Pancreas (tissue), 10 donors: ENCODE results near the gene MMP10. TPM values are rescaled to one million over a fixed set of nuclear protein-coding genes. Genes with fewer than 3 reads are reported as not detected.
A peak's percentile ranks its signal among the peaks of the same experiment; 100 is the strongest.

Experiments
- ATAC-seq, 4 donors: fragments of 200-7000 bp; cut with Tn5 transposase; one replicate each; pipeline versions ENCODE4 v1.8.0 to v1.9.1; 2020; ENCODE audit warnings: mild to moderate bottlenecking in 4 of 4, moderate library complexity in 4 of 4
- DNase-seq, 6 donors: peaks; one replicate each; pipeline ENCODE4 v3.0.0-alpha.2; 2020
- FAIRE-seq: peaks from 2 replicates; lab custom pipeline; 2012; peaks lifted over from hg19 to GRCh38; lab: Jason Lieb, UNC
- H3K27ac ChIP-seq, 4 donors: fragments of 200-600 bp; sonication (generic); 1 replicate in 3 of 4; 2 replicates in 1 of 4; pipeline versions ENCODE4 v1.5.0 to v1.8.0; 2020
- H3K27me3 ChIP-seq, 4 donors: fragments of 200-600 bp; one replicate each; pipeline ENCODE4 v1.8.0; 2021
- H3K36me3 ChIP-seq, 3 donors: fragments of 200-600 bp; sonication (generic) in 1 of 3; one replicate each; pipeline versions ENCODE4 v1.5.0 to v1.8.0; 2020 to 2021
- H3K4me1 ChIP-seq, 3 donors: fragments of 200-600 bp; one replicate each; pipeline ENCODE4 v1.8.0; 2021
- H3K4me3 ChIP-seq, 4 donors: fragments of 200-600 bp; sonication (generic) in 2 of 4; one replicate each; pipeline versions ENCODE4 v1.5.0 to v1.8.0; 2020 to 2021
- H3K9me3 ChIP-seq, 4 donors: fragments of 200-600 bp; one replicate each; pipeline ENCODE4 v1.8.0; 2021
- WGBS, 2 donors: extraction: QIAGEN DNeasy Blood & Tissue Kit; methylation state at CpG; one replicate each; pipeline ENCODE4 v1.1.7; 2013; 5-methylcytosine and 5-hydroxymethylcytosine counted together
- intact Hi-C, 3 donors: fragments of 100-400 bp; cut with DNase I; formaldehyde crosslinking; loops; one replicate each; pipeline versions ENCODE4 v1.11.1 to v1.14.2; 2022
- polyA plus RNA-seq, 2 donors: library from polyadenylated mRNA; stranded (reverse); fragments of 200-250 nt; gene quantifications; one replicate each; pipeline ENCODE4 v1.2.3, GENCODE V29; 2013
- total RNA-seq, 6 donors: library from RNA; stranded (reverse); fragmentation: NEBNext Ultra II Directional in 4 of 6; extraction: Animal tissue kit (Norgen Biotek cat#: 25700) in 4 of 6; gene quantifications; one replicate each; pipeline versions ENCODE4 v1.2.1 to v1.2.4, GENCODE V29; 2021 to 2023
- TF ChIP-seq, protein P1 (sequence below), 4 donors: fragments of 200-600 bp; sonication (generic) in 3 of 4; IDR thresholded peaks; one replicate each; pipeline versions ENCODE4 v1.5.0 to v1.8.0; 2021; ENCODE audit warnings: antibody characterized with exemption in 4 of 4
- donor health status: healthy with polysubstance abuse.
- donor health status: DM: no; HTN: no; CAD: no; lungs with moderate emphysema.
- donor health status: DM: no; HTN: no; CAD: no.
- donor health status: control.
- donor health status: control.
- donor health status: Bipolar disorder and iron deficiency.
- donor health status: DM: yes; HTN: yes; CAD: no.
- donor health status: DM: no; HTN: no; CAD: no.
- donor health status: DM: no; HTN: no; CAD: no.
- donor health status: DM: yes; HTN: yes; CAD: no.

Gene MMP10
- 1 to 10 TPM in 1 of 6 donors, under 1 TPM in 5; 0.09 to 2.9 (median 0.24) TPM for total RNA-seq
- under 1 TPM in 1 of 2 donors, not detected in 1; 0.40 TPM for polyA plus RNA-seq

DNA sequence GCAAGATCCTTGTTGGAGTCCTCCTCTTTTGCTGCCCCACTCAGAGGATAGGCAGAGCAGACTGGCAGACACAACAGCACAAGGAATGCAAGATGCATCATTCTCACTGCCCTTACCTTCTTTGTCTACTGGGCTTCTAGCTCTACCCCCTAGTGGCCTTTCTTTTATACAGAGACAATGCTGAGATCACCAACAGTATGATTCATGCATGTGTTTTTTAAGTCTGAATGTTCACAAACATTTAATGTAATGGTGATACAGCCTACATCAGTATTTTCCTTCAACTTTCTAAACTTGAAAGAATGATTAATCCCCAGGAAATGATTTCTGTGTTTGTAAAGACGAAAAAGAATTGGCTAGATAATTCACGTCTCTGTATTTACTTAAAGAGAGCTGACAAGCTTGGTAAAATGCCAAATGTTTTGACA is at the start of gene MMP10:
TSS of gene MMP10 (minus strand) at position 138 of the 428 bp plus-strand sequence. CDS start at position 101, 37 bp downstream.
- Histone ChIP-seq H3K27ac (no peak within 1 kb of the TSS), H3K36me3 (no peaks in the 10 kb centered on the region), H3K4me3 (no peak within 1 kb of the TSS), H3K9me3 (no peaks in the 10 kb centered on the region), H3K4me1 (peaks cover 5 to 10% (median 8%) of the 10 kb centered on the region in 3 donors), H3K27me3 (no peaks in the 10 kb centered on the region)
- 0 to 1% methylated on average over 2 of the region's 2 CpGs for WGBS, 2 donors
- intact Hi-C loops, result no loop called here
- DNase-seq (no peak), FAIRE-seq (no peak), ATAC-seq (peak; percentile 48 to 74 (median 64))
- TF ChIP-seq, protein P1, sequence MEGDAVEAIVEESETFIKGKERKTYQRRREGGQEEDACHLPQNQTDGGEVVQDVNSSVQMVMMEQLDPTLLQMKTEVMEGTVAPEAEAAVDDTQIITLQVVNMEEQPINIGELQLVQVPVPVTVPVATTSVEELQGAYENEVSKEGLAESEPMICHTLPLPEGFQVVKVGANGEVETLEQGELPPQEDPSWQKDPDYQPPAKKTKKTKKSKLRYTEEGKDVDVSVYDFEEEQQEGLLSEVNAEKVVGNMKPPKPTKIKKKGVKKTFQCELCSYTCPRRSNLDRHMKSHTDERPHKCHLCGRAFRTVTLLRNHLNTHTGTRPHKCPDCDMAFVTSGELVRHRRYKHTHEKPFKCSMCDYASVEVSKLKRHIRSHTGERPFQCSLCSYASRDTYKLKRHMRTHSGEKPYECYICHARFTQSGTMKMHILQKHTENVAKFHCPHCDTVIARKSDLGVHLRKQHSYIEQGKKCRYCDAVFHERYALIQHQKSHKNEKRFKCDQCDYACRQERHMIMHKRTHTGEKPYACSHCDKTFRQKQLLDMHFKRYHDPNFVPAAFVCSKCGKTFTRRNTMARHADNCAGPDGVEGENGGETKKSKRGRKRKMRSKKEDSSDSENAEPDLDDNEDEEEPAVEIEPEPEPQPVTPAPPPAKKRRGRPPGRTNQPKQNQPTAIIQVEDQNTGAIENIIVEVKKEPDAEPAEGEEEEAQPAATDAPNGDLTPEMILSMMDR (IDR thresholded peaks at IDR 0.05), result no peak

DNA sequence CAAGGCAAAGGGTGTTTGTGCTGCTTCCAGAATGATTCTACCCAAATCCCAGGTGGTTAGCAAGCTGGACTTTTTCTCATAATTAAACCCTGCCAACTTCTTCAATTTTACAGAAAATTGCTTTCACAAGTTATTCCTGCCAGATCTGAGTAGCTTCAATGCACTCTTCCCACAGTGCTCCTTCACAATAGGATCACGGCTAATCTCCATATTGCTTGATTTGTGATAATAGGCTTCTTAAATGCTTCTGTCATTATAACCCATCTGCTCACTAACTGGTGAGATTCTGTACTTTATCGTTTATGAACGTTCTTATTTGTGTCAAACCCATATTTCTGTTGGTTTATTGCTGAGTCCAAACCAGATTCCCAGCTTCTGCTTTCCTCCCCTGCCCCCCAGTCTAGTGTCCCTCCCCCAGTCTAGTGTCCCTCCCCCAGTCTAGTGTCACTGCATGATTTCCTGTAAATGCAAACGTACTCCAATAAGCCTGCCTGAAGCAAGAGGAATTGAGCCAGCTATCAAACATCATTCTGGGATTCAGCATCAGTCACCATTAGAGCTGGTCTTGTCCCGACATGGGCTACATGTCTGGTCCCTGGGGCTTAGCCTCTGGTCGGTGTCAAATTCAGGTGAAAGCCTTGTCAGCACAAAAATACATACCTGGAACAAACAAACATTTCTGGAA is 49.0 kb upstream of the MMP10 start:
- DNase-seq (no peak), FAIRE-seq (no peak), ATAC-seq (peak in 1 of 4 donors; percentile 29)
- Histone ChIP-seq H3K4me3 (no peak overlapping the region), H3K4me1 (no peaks in the 10 kb centered on the region), H3K36me3 (no peaks in the 10 kb centered on the region), H3K9me3 (no peaks in the 10 kb centered on the region), H3K27ac (no peak overlapping the region), H3K27me3 (no peaks in the 10 kb centered on the region)
- TF ChIP-seq, protein P1 (IDR thresholded peaks at IDR 0.05), result no peak
- 57 to 68% methylated on average over 6 of the region's 6 CpGs for WGBS, 2 donors
- intact Hi-C loops, result no loop called here

DNA sequence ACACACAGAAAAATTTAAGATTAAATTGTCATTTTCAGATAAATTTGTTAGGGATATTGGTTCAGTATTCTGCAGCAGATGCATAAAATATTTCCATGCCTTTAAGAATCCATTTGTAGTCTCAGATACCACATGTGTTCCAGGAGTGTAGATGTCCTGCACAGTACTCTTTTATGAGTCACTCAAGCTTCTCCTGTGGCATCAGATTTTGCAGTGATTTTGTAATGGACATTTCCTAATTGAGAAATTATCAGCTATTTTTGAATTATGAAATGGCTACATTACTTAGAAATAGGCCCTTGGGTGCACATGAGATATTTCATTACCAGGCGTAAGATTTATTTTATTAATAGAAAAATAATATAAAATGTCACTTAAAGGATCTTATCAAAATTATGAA is 44.1 kb upstream of the MMP10 start:
- DNase-seq (no peak), FAIRE-seq (no peak), ATAC-seq (no peak)
- Histone ChIP-seq H3K36me3 (no peaks in the 10 kb centered on the region), H3K9me3 (no peaks in the 10 kb centered on the region), H3K27me3 (no peaks in the 10 kb centered on the region), H3K4me1 (no peaks in the 10 kb centered on the region), H3K27ac (no peak overlapping the region), H3K4me3 (no peak overlapping the region)
- TF ChIP-seq, protein P1 (IDR thresholded peaks at IDR 0.05), result no peak
- intact Hi-C loops, result no loop called here
- 90 to 92% methylated on average over 1 of the region's 1 CpG for WGBS, 2 donors

DNA sequence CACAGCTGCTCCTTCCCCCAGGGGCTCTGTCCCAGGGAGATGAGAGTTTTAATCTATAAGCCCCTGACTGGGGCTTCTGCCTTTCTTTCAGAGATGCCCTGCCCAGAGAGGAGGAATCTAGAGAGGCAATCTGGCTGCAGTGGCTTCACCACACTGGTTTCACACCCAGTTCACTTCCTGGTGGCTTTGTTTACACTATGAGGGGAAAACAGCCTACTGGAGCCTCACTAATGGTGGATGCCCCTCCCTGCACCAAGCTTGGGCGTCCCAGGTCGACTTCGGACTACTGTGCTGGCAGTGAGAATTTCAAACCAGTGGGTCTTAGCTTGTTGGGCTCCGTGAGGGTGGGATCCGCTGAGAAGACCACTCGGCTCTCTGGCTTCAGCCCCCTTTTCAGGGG is 39.1 kb upstream of the MMP10 start:
- Histone ChIP-seq H3K27ac (no peak overlapping the region), H3K9me3 (no peaks in the 10 kb centered on the region), H3K27me3 (no peaks in the 10 kb centered on the region), H3K4me3 (no peak overlapping the region), H3K36me3 (no peaks in the 10 kb centered on the region), H3K4me1 (no peaks in the 10 kb centered on the region)
- WGBS, 2 donors, result 51 to 70% methylated on average over 6 of the region's 6 CpGs
- ATAC-seq, result no peak
- DNase-seq, result no peak
- TF ChIP-seq, protein P1 (IDR thresholded peaks at IDR 0.05), result no peak
- FAIRE-seq, result no peak
- intact Hi-C loops, result no loop called here

DNA sequence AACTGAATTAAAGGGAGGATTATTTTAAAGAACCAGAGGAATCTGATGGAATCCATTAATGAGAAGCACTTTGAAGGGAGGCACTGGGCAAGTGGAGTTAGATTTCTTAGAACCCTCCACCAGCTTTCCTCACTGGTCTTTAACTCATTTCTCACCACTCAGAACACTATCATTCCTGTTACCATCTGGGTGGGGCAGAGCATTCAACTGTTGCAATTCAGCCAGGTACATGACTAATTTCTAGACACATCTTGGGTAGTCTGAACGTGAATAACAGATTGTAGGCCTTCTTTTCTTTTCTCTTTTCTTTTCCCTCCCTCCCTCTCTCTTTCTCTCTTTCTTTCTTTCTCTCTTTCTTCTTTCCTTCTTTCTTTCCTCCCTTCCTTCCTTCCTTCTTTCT is 33.1 kb upstream of the MMP10 start:
- no peaks in the 10 kb centered on the region for H3K36me3 ChIP-seq
- DNase-seq (no peak), FAIRE-seq (no peak), ATAC-seq (no peak)
- no peak overlapping the region for H3K27ac ChIP-seq
- no peaks in the 10 kb centered on the region for H3K9me3 ChIP-seq
- H3K4me3 ChIP-seq, result no peak overlapping the region
- TF ChIP-seq, protein P1 (IDR thresholded peaks at IDR 0.05), result no peak
- peaks cover 0 to 5% (median 0%) of the 10 kb centered on the region in 4 donors for H3K27me3 ChIP-seq
- no peaks in the 10 kb centered on the region for H3K4me1 ChIP-seq
- intact Hi-C loops, result no loop called here
- 77 to 79% methylated on average over 1 of the region's 1 CpG for WGBS, 2 donors
